HS-5 (cell line): Measurements from ENCODE around the gene NRIP1.

Experiments
- DNase-seq: peaks from one replicate; pipeline ENCODE4 v3.0.0-alpha.2; 2012; ENCODE audit warnings: low read depth

Gene NRIP1

DNA sequence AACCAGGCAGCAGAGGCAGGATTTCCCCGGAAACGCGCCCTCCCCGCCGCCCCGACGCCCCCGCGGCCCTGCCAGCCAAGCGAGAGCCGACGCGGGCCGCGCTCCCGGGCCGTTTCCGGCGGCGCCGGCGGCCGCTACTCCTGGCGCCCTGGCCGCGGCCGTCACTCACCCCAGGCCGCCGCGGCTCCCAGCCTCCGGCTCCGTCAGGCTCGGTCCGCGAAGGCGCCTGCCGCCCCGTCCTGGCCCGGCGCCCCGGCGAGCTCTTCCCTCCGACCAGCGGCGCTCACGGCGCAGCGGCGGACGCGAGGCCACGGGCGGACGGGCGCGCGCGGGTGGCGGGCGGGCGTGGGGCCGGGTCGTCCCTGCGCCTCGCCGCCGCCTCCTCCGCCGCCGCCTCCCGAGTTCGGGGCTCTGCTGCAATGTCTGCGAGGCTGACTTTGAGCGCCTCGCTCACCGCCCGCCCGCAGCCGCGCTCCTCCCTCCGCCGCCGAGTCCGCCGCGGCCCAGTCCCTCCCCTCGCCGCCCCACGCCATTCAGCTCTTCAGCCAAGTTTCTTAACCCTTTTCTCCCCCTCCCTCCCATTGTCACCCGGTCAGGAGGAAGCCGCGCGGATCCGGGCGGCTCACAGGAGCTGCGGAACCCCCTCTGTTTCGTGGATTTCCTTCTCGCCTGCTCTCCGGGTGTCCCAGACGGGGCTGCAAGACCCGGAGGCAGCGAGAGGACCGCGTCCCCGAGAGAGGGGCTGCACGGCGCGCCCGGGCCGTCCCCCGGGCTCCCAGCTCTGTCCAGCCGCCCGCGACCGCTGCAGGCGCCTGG is at the start of gene NRIP1:
Gene NRIP1 (minus strand): TSS at position 425 of the 816 bp plus-strand sequence. CDS start 96,808 bp downstream, outside the sequence.
- DNase-seq: peak; percentile 64

- DNase-seq: no peak
Observed at GRCh38 chr21:15112858-15113257, 48.1 kb upstream of the NRIP1 start.

- no peak for DNase-seq
Observed at GRCh38 chr21:15108801-15109200, 44.0 kb upstream of the NRIP1 start.

DNA sequence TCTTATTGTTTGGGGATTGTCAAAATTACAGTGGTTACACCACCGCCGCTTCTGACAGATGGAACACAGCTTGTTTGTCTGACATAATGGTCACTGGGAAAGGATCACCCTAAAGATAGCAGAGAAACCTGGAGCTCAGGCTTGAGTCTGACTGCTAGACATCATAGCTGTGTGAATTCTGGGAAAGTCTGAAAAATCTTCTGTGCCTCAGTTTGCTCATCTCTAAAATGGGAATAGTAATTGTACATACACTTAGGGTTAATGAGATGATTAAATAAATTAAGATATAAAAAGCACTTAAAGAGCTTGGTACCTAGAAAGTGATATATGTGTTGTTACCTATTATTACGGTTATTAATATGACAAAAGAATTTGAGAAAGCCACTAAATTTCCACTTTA is 39.7 kb upstream of the NRIP1 start:
- DNase-seq: no peak

- no peak for DNase-seq
Observed at GRCh38 chr21:15098908-15099307, 34.1 kb upstream of the NRIP1 start.

DNA sequence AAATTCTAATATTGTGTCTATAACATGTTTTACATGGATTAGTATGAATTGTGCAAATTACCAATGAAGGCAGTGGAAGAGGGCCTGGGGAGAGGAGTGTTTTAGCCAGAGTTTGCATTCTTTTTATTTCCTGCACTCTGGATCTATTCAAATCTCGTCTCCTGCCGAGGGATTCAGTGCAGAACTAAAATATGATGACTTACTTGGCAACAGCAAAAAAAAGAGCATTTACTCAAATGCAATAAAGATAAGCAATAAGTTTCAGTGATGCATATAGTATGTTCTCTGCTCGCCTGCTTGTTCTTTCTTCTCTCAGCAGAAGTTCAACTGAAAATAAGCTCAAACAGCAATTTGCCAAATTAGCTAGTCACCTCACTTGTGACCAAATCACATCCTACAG is 33.4 kb upstream of the NRIP1 start:
- DNase-seq: no peak

DNA sequence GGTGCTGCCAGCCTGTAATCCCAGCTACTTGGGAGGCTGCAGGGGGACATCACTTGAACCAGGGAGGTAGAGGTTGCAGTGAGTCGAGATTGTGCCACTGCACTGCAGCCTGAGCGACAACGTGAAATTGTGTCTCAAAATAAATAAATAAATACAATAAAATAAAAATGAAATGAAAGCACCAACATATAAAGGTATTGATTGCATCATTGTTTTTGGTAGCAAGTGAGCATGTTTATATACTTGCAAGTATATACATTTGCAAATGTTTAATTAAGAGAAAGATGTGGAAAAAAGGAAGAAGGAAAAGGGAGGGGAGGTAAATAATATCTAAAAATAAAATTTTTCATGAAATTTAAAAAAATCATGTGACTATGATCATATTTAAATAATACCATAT is 32.8 kb upstream of the NRIP1 start:
- DNase-seq: no peak

GRCh38 chr21:15096146-15096545 is 31.3 kb upstream of the NRIP1 start:
- DNase-seq: no peak

- no peak for DNase-seq
Observed at GRCh38 chr21:15095326-15095725, 30.5 kb upstream of the NRIP1 start.

GRCh38 chr21:15094706-15095105 is 29.9 kb upstream of the NRIP1 start:
- DNase-seq: no peak

DNA sequence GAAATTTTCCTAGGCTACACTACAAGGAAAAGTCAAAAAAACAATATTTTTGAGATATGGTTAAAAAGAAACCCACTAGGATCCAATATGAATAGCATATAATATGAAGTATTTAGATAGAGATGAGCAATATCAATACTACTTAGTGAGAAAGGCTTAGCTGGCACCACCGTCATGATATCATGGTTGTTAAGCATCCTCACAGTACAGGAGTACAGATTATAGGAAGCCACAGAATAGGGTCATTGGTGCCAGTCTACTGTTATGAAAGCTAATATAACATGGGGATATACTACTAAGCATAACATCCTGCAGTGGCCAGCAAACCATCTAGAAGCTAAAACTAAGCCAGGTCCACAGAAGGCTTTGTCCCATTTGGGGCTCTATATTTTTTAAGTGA is 28.4 kb upstream of the NRIP1 start:
- DNase-seq: no peak

- DNase-seq: no peak
Observed at GRCh38 chr21:15092745-15093144, 27.9 kb upstream of the NRIP1 start.

DNA sequence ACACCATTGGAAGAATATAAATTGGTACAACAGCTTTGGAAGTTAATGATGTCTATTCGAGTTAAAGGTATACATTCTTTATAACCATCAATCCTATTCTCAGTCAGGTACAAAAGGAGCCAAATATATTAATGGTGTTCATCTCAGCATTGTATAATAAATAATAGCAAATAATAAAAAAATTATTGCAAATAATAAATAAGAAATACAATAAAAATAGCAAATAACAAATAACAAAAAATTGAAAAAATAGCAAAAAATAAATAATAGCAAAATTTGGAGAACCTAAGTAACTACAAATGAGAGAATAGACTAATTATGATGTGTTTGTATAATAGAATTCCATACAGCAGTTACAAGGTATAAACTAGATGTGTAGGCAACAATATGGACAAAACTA is 25.6 kb upstream of the NRIP1 start:
- DNase-seq: no peak

- DNase-seq: no peak
Observed at GRCh38 chr21:15088488-15088887, 23.7 kb upstream of the NRIP1 start.

- no peak for DNase-seq
Observed at GRCh38 chr21:15084668-15085067, 19.9 kb upstream of the NRIP1 start.

- no peak for DNase-seq
Observed at GRCh38 chr21:15080526-15080925, 15.7 kb upstream of the NRIP1 start.

DNA sequence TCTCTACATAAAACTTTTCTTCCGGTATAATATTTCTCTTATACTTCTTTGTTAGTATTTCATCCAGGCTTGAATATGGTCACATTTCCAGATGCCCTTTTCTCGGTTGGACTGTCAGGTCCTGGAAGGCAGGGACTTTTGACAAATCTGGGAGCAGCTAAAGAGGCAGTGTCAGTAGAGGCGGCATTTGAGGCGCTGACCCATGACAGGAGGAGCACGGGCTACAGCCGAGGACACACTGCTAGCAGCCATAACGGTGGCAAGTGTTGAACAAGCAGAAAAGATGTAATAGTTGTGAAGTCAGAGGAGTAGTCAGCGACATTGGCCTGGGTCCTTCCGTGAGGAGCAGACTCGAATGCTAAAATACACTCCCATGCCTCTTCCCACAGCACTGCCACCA is 14.5 kb upstream of the NRIP1 start:
- DNase-seq: no peak

DNA sequence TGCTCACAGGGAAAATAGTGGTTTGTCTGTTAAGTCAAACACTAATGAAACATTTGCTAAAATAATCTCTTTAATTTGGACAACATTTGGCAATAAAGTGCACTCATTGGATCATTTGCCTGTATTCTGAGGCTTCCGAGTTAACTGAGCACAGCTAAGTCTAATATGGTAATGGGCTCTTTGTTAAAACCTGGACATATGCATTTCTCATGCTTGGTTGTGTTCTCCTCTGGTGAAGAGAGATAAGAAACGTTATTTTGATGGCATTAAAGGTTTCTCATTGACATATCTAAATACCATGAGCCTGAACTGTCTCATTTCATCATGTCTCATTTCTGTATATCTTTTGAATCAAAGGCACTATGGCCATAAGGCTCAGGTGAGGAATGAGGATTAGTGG is 13.4 kb upstream of the NRIP1 start:
- no peak for DNase-seq

GRCh38 chr21:15077529-15078145 is 12.8 kb upstream of the NRIP1 start:
- no peak for DNase-seq

GRCh38 chr21:15076730-15077129 is 11.9 kb upstream of the NRIP1 start:
- no peak for DNase-seq

DNA sequence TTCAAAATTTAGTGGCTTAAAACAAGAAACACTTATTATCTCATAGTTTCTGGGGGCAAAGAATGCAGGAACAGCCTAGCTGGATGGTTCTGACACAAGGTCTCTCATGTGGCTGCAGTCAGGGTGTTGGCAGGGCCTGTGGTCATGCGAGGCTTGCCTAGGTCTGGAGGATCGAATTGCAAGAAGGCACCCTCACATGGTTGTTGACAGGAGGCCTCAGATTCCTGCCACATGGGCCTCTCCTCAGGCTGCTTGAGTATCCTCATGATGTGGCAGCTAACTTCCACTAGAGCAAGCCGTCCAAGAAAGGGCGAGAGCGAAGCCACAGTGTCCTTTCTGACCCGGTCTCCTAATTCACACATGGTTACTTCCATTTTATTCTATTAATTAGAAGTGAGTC is 6.2 kb upstream of the NRIP1 start:
- no peak for DNase-seq

- no peak for DNase-seq
Observed at GRCh38 chr21:15066123-15066575, 1.3 kb upstream of the NRIP1 start.

- no peak for DNase-seq
Observed at GRCh38 chr21:15065392-15066122, 757 bp upstream of the NRIP1 start.
